ENCODE results near the gene KLF7. TPM values are rescaled to one million over a fixed set of nuclear protein-coding genes. Genes with fewer than 3 reads are reported as not detected.

The KLF7 gene
- total RNA-seq, 1 experiment from 2014 or later = 15.4 TPM

- TF ChIP-seq CTCF (IDR thresholded peaks at IDR 0.05 in 2 of 3, conservative IDR thresholded peaks at IDR 0.05 in 1 of 3; ENCODE audit: borderline replicate concordance in 1 of 3, insufficient read depth in 1 of 3, low read depth in 2 of 3, low read length in 2 of 3) = no peak
- no peak for TF ChIP-seq ZFX (IDR thresholded peaks at IDR 0.05)
- TF ChIP-seq TCF7L2 (IDR thresholded peaks at IDR 0.05; ENCODE audit: borderline replicate concordance, extremely low read depth, insufficient read depth, insufficient read length) = no peak
- TF ChIP-seq ZBTB33 (IDR thresholded peaks at IDR 0.05; ENCODE audit: extremely low read depth, insufficient replicate concordance, low read length) = no peak
- no peak for TF ChIP-seq EGR1 (IDR thresholded peaks at IDR 0.05; ENCODE audit: low read depth)
- TF ChIP-seq FOSL1 (IDR thresholded peaks at IDR 0.05; ENCODE audit: low read depth) = no peak
- TF ChIP-seq CEBPB (IDR thresholded peaks at IDR 0.05; ENCODE audit: low read depth) = no peak
- TF ChIP-seq EZH2phosphoT487 (IDR thresholded peaks at IDR 0.05; ENCODE audit: borderline replicate concordance) = no peak
- TF ChIP-seq JUND (IDR thresholded peaks at IDR 0.05) = no peak
- TF ChIP-seq, protein P1, sequence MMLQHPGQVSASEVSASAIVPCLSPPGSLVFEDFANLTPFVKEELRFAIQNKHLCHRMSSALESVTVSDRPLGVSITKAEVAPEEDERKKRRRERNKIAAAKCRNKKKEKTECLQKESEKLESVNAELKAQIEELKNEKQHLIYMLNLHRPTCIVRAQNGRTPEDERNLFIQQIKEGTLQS (IDR thresholded peaks at IDR 0.05) = no peak
- no peak for TF ChIP-seq SIN3A (IDR thresholded peaks at IDR 0.05; ENCODE audit: low read depth)
- no peak for TF ChIP-seq RAD21 (IDR thresholded peaks at IDR 0.05; ENCODE audit: low read depth)
- no peak for TF ChIP-seq ZNF274 (IDR thresholded peaks at IDR 0.05; ENCODE audit: low read depth, low read length)
- ChIA-PET CTCF (no interaction called here), POLR2A (no interaction called here), RAD21 (ENCODE audit: low non-redundant PET in 1 of 2, low total read pairs in 2 of 2, uncharacterized antibody in 2 of 2, unreplicated experiment in 2 of 2) (no interaction called here)
- Histone ChIP-seq H3K4me3 (replicated peaks in 1 of 2; ENCODE audit: low read depth in 1 of 2, low read length in 2 of 2) (no peak overlapping the region), H3K36me3 (ENCODE audit: control insufficient read depth in 1 of 2, insufficient read depth in 2 of 2, low read length in 2 of 2) (no peaks in the 10 kb centered on the region), H3K27ac (ENCODE audit: low read depth, low read length) (no peak overlapping the region), H4K20me1 (ENCODE audit: insufficient read depth) (no peaks in the 10 kb centered on the region), H3K4me2 (ENCODE audit: low read length) (no peak overlapping the region), H3K79me2 (ENCODE audit: insufficient read depth, low read length) (no peaks in the 10 kb centered on the region), H3K4me1 (ENCODE audit: control insufficient read depth in 1 of 2, insufficient read depth in 2 of 2, low read length in 2 of 2) (no peaks in the 10 kb centered on the region), H3K9ac (ENCODE audit: low read length) (no peak overlapping the region), H3K27me3 (ENCODE audit: insufficient read depth, low read length) (0 out of 2 replicates have a peak, but pooled peaks cover 5% of the 10 kb centered on the region), H3K9me2 (ENCODE audit: insufficient read depth) (no peaks in the 10 kb centered on the region), H3K9me3 (ENCODE audit: control insufficient read depth in 1 of 2, insufficient read depth in 1 of 2, low read depth in 1 of 2, low read length in 2 of 2) (no peaks in the 10 kb centered on the region), H2AFZ (ENCODE audit: low read depth, low read length, poor library complexity, severe bottlenecking) (no peak overlapping the region)
- DNase-seq (ENCODE audit: low read depth, low spot score) (no peak), ATAC-seq (no peak)
- intact Hi-C loops (cut with micrococcal nuclease) = no loop called here
- BruUV-seq (replicated peaks) = no TSS peak
These were observed 49.6 kb upstream of the KLF7 start for GRCh38 chr2:207215308-207215707.
